Prostate gland (tissue), 2 donors: ENCODE data around the gene BAZ1B. TPM values are rescaled to one million over a fixed set of nuclear protein-coding genes. Genes with fewer than 3 reads are reported as not detected.

Experiments used
- DNase-seq: peaks from one replicate; pipeline ENCODE4 v3.0.0-alpha.2; 2019; ENCODE audit warnings: low spot score
- H3K27ac ChIP-seq, 2 donors: fragments of 200-600 bp; sonication (generic); 2 replicates each; pipeline ENCODE4 v1.5.1; 2017 to 2019
- H3K27me3 ChIP-seq: fragments of 200-600 bp; sonication (generic); replicated peaks from 2 replicates; pipeline ENCODE4 v1.5.1; 2019; ENCODE audit not compliant: insufficient read depth
- H3K36me3 ChIP-seq, 2 donors: fragments of 200-600 bp; sonication (generic); 1 replicate in 1 of 2; 2 replicates in 1 of 2; pipeline versions ENCODE4 v1.5.1 to v1.8.1; 2017 to 2019
- H3K4me1 ChIP-seq: fragments of 200-600 bp; sonication (generic); replicated peaks from 2 replicates; pipeline ENCODE4 v1.5.1; 2019
- H3K4me3 ChIP-seq, 2 donors: fragments of 200-600 bp; sonication (generic); 2 replicates each; pipeline ENCODE4 v1.5.1; 2017 to 2019
- H3K9me3 ChIP-seq: fragments of 200-600 bp; sonication (generic); 2 replicates; pipeline ENCODE4 v1.5.1; 2017
- POLR2A ChIP-seq: fragments of 450-650 bp; IDR thresholded peaks from one replicate; pipeline ENCODE4 v1.6.1; 2016; ENCODE audit warnings: antibody characterized with exemption, mild to moderate bottlenecking
- POLR2AphosphoS5 ChIP-seq: sonication (generic); formaldehyde crosslinking; IDR thresholded peaks from one replicate; pipeline ENCODE4 v1.6.1; 2017; ENCODE audit warnings: antibody characterized with exemption
- WGBS: methylation state at CpG from one replicate; pipeline ENCODE4 v1.1.5; 2018; 5-methylcytosine and 5-hydroxymethylcytosine counted together
- intact Hi-C: fragments of 100-400 bp; cut with DNase I; formaldehyde crosslinking; loops from one replicate; pipeline ENCODE4 v1.14.2; 2022
- total RNA-seq, 2 donors: library from RNA; depleted of rRNA; stranded (reverse); fragments of >200 nt; gene quantifications; one replicate each; pipeline ENCODE4 v1.1.0, GENCODE V29; 2016
- TF ChIP-seq, protein P1 (sequence below), 4 experiments: fragments of 200-600 bp in 2 of 4; fragments of 450-650 bp in 2 of 4; sonication (generic) in 2 of 4; IDR thresholded peaks; 1 replicate in 3 of 4; 2 replicates in 1 of 4; pipeline ENCODE4 v1.5.1; 2016 to 2019; ENCODE audit warnings: antibody characterized with exemption in 4 of 4, mild to moderate bottlenecking in 2 of 4, moderate library complexity in 2 of 4

Gene BAZ1B
- total RNA-seq, 2 donors from 2014 or later = 43.4 to 56.4 TPM

- WGBS = 46% methylated on average over 20 of the region's 20 CpGs
- TF ChIP-seq POLR2A (no peak), POLR2AphosphoS5 (no peak)
- TF ChIP-seq, protein P1, sequence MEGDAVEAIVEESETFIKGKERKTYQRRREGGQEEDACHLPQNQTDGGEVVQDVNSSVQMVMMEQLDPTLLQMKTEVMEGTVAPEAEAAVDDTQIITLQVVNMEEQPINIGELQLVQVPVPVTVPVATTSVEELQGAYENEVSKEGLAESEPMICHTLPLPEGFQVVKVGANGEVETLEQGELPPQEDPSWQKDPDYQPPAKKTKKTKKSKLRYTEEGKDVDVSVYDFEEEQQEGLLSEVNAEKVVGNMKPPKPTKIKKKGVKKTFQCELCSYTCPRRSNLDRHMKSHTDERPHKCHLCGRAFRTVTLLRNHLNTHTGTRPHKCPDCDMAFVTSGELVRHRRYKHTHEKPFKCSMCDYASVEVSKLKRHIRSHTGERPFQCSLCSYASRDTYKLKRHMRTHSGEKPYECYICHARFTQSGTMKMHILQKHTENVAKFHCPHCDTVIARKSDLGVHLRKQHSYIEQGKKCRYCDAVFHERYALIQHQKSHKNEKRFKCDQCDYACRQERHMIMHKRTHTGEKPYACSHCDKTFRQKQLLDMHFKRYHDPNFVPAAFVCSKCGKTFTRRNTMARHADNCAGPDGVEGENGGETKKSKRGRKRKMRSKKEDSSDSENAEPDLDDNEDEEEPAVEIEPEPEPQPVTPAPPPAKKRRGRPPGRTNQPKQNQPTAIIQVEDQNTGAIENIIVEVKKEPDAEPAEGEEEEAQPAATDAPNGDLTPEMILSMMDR (IDR thresholded peaks at IDR 0.05) = no peak
- peaks cover 0 to 5% of the 10 kb centered on the region in 2 donors for H3K36me3 ChIP-seq
- H3K4me1 ChIP-seq = no peaks in the 10 kb centered on the region
- H3K27ac ChIP-seq = no peak overlapping the region
- intact Hi-C loops = no loop called here
- no peaks in the 10 kb centered on the region for H3K27me3 ChIP-seq
- H3K4me3 ChIP-seq = no peak overlapping the region
- no peak for DNase-seq
- no peaks in the 10 kb centered on the region for H3K9me3 ChIP-seq
These were observed 85.8 kb downstream of the BAZ1B start for GRCh38 chr7:73436031-73436929.

DNA sequence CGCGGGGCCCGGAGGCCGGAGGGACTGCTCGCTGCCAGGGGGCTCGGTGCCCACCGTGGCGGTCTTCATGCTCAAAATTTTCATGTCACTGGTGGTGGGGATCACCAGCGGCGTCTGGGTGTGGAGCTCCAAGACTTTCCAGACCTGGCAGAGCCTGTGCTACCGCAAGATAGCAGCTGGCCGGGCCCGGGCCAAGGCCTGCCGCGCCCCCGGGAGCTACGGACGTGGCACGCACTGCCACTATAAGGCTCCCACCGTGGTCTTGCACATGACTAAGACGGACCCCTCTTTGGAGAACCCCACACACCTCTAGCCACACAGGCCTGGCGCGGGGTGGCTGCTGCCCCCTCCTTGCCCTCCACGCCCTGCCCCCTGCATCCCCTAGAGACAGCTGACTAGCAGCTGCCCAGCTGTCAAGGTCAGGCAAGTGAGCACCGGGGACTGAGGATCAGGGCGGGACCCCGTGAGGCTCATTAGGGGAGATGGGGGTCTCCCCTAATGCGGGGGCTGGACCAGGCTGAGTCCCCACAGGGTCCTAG is 86.6 kb downstream of the BAZ1B start:
- H3K27me3 ChIP-seq = no peaks in the 10 kb centered on the region
- intact Hi-C loops = no loop called here
- H3K27ac ChIP-seq = no peak overlapping the region
- 83% methylated on average over 28 of the region's 28 CpGs for WGBS
- H3K4me1 ChIP-seq = no peaks in the 10 kb centered on the region
- TF ChIP-seq, protein P1 (IDR thresholded peaks at IDR 0.05) = no peak
- TF ChIP-seq POLR2A = no peak
- no peaks in the 10 kb centered on the region for H3K9me3 ChIP-seq
- no peaks in the 10 kb centered on the region for H3K36me3 ChIP-seq
- no peak overlapping the region for H3K4me3 ChIP-seq
- no peak for DNase-seq

DNA sequence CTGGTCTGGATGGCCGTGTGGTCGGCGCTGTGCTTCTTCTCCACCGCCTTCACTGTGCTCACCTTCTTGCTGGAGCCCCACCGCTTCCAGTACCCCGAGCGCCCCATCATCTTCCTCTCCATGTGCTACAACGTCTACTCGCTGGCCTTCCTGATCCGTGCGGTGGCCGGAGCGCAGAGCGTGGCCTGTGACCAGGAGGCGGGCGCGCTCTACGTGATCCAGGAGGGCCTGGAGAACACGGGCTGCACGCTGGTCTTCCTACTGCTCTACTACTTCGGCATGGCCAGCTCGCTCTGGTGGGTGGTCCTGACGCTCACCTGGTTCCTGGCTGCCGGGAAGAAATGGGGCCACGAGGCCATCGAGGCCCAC is 87.4 kb downstream of the BAZ1B start:
- no peaks in the 10 kb centered on the region for H3K9me3 ChIP-seq
- TF ChIP-seq POLR2AphosphoS5 (no peak), POLR2A (no peak)
- TF ChIP-seq, protein P1 (IDR thresholded peaks at IDR 0.05) = no peak
- H3K27ac ChIP-seq = no peak overlapping the region
- no peaks in the 10 kb centered on the region for H3K36me3 ChIP-seq
- WGBS = 96% methylated on average over 26 of the region's 26 CpGs
- DNase-seq = no peak
- H3K4me3 ChIP-seq = no peak overlapping the region
- no peaks in the 10 kb centered on the region for H3K4me1 ChIP-seq
- H3K27me3 ChIP-seq = no peaks in the 10 kb centered on the region
- intact Hi-C loops = no loop called here

GRCh38 chr7:73433924-73434700 is 88.0 kb downstream of the BAZ1B start:
- Histone ChIP-seq H3K9me3 (no peaks in the 10 kb centered on the region), H3K4me1 (no peaks in the 10 kb centered on the region), H3K27me3 (no peaks in the 10 kb centered on the region), H3K27ac (no peak overlapping the region), H3K36me3 (no peaks in the 10 kb centered on the region), H3K4me3 (peak overlapping the region; percentile 26 to 40)
- 43% methylated on average over 104 of the region's 110 CpGs for WGBS
- intact Hi-C loops = no loop called here
- TF ChIP-seq POLR2A (no peak), POLR2AphosphoS5 (no peak)
- TF ChIP-seq, protein P1 (IDR thresholded peaks at IDR 0.05) = no peak
- DNase-seq = no peak
